HEK293 (cell line): Measurements from ENCODE around the gene SCYL1.
A peak's percentile ranks its signal among the peaks of the same experiment; 100 is the strongest.

Experiments
- CTCF ChIA-PET: fragments of 350-600 bp; formaldehyde crosslinking; extraction: SDS; loops from one replicate; lab custom pipeline; 2021; ENCODE audit warnings: antibody characterized with exemption; lab: Yijun Ruan, JAX
- POLR2A ChIA-PET: fragments of 300-600 bp; formaldehyde crosslinking; extraction: SDS; loops from one replicate; lab custom pipeline; 2020; ENCODE audit warnings: antibody characterized with exemption, inconsistent platforms; lab: Yijun Ruan, JAX
- H3K27ac ChIP-seq: fragments of 200-500 bp; sonication (Bioruptor generic); 2 replicates; pipeline ENCODE4 v1.5.1; 2014; ENCODE audit warnings: low read depth, low read length, control low read depth, inconsistent platforms; ENCODE audit errors: extremely low read depth
- H3K36me3 ChIP-seq, 2 experiments: fragments of 200-500 bp in 1 of 2; sonication (Bioruptor generic) in 1 of 2; 1 replicate in 1 of 2; 2 replicates in 1 of 2; pipeline ENCODE4 v1.5.1; 2014 to 2017; ENCODE audit warnings: inconsistent platforms in 2 of 2, low read length in 2 of 2; ENCODE audit not compliant: control insufficient read depth in 2 of 2, insufficient read depth in 1 of 2
- H3K4me1 ChIP-seq: fragments of 200-500 bp; sonication (Bioruptor generic); 2 replicates; pipeline ENCODE4 v1.5.1; 2014; ENCODE audit warnings: mild to moderate bottlenecking, low read length, inconsistent platforms; ENCODE audit not compliant: control insufficient read depth, insufficient read depth
- H3K4me3 ChIP-seq: 2 replicates; pipeline ENCODE4 v1.5.1; 2011; ENCODE audit warnings: low read depth, mild to moderate bottlenecking, control low read depth, low read length, moderate library complexity
- H3K9me3 ChIP-seq: fragments of 200-500 bp; sonication (Bioruptor generic); 2 replicates; pipeline ENCODE4 v1.5.1; 2014; ENCODE audit warnings: low read depth, low read length, inconsistent platforms; ENCODE audit not compliant: control insufficient read depth, insufficient read depth
- BCL11B ChIP-seq: fragments of 450-650 bp; formaldehyde crosslinking; IDR thresholded peaks from 2 replicates; pipeline ENCODE4 v1.5.1; 2016; ENCODE audit warnings: low read depth, missing biosample characterization, missing genetic modification characterization
- GLIS2 ChIP-seq: fragments of 450-650 bp; formaldehyde crosslinking; IDR thresholded peaks from 2 replicates; pipeline ENCODE4 v1.5.1; 2016; ENCODE audit warnings: missing biosample characterization, missing genetic modification characterization
- HOXA7 ChIP-seq: sonication (generic); formaldehyde crosslinking; IDR thresholded peaks from 2 replicates; pipeline ENCODE4 v1.8.1; 2022; ENCODE audit warnings: missing genetic modification reagents, borderline replicate concordance
- IKZF3 ChIP-seq: fragments of 450-650 bp; IDR thresholded peaks from 2 replicates; pipeline ENCODE4 v1.5.0; 2018; ENCODE audit warnings: missing biosample characterization, mild to moderate bottlenecking, missing genetic modification characterization, moderate library complexity
- KLF7 ChIP-seq: fragments of 450-650 bp; formaldehyde crosslinking; IDR thresholded peaks from 2 replicates; pipeline ENCODE4 v1.5.1; 2016; ENCODE audit warnings: missing biosample characterization, missing genetic modification characterization, borderline replicate concordance
- KLF8 ChIP-seq: fragments of 450-650 bp; formaldehyde crosslinking; IDR thresholded peaks from 2 replicates; pipeline ENCODE4 v1.5.1; 2016; ENCODE audit warnings: missing biosample characterization, missing genetic modification characterization
- PRDM6 ChIP-seq: fragments of 450-650 bp; formaldehyde crosslinking; IDR thresholded peaks from 2 replicates; pipeline ENCODE4 v1.5.1; 2017; ENCODE audit warnings: missing biosample characterization, missing genetic modification characterization
- RBAK ChIP-seq: fragments of 450-650 bp; formaldehyde crosslinking; IDR thresholded peaks from 2 replicates; pipeline ENCODE4 v1.5.1; 2016; ENCODE audit warnings: missing biosample characterization, missing genetic modification characterization
- REST ChIP-seq: fragments of 450-650 bp; formaldehyde crosslinking; IDR thresholded peaks from 2 replicates; pipeline ENCODE4 v1.5.1; 2016; ENCODE audit warnings: missing biosample characterization, missing genetic modification characterization
- SCRT1 ChIP-seq: fragments of 450-650 bp; formaldehyde crosslinking; IDR thresholded peaks from 2 replicates; pipeline ENCODE4 v1.5.1; 2016; ENCODE audit warnings: missing biosample characterization, missing genetic modification characterization, borderline replicate concordance
- SP7 ChIP-seq: fragments of 450-650 bp; formaldehyde crosslinking; IDR thresholded peaks from 2 replicates; pipeline ENCODE4 v1.5.1; 2016; ENCODE audit warnings: missing biosample characterization, missing genetic modification characterization
- ZBTB17 ChIP-seq: fragments of 450-650 bp; formaldehyde crosslinking; IDR thresholded peaks from 2 replicates; pipeline ENCODE4 v1.5.1; 2016; ENCODE audit warnings: missing biosample characterization, missing genetic modification characterization
- ZBTB20 ChIP-seq: fragments of 450-650 bp; formaldehyde crosslinking; IDR thresholded peaks from 2 replicates; pipeline ENCODE4 v1.5.1; 2016; ENCODE audit warnings: missing biosample characterization, missing genetic modification characterization
- ZIC2 ChIP-seq: fragments of 450-650 bp; formaldehyde crosslinking; IDR thresholded peaks from 2 replicates; pipeline ENCODE4 v1.5.1; 2016; ENCODE audit warnings: missing biosample characterization, missing genetic modification characterization
- ZNF132 ChIP-seq: fragments of 450-650 bp; formaldehyde crosslinking; IDR thresholded peaks from 2 replicates; pipeline ENCODE4 v1.5.1; 2017; ENCODE audit warnings: missing biosample characterization, missing genetic modification characterization, borderline replicate concordance
- ZNF157 ChIP-seq: fragments of 450-650 bp; formaldehyde crosslinking; IDR thresholded peaks from 2 replicates; pipeline ENCODE4 v1.5.1; 2016; ENCODE audit warnings: missing biosample characterization, missing genetic modification characterization
- ZNF423 ChIP-seq: fragments of 450-650 bp; formaldehyde crosslinking; IDR thresholded peaks from 2 replicates; pipeline ENCODE4 v1.5.1; 2016; ENCODE audit warnings: missing biosample characterization, missing genetic modification characterization
- ZNF610 ChIP-seq: fragments of 450-650 bp; formaldehyde crosslinking; IDR thresholded peaks from 2 replicates; pipeline ENCODE4 v1.5.1; 2016; ENCODE audit warnings: missing biosample characterization, missing genetic modification characterization, borderline replicate concordance
- ZNF692 ChIP-seq: fragments of 450-650 bp; formaldehyde crosslinking; IDR thresholded peaks from 2 replicates; pipeline ENCODE4 v1.5.1; 2016; ENCODE audit warnings: missing biosample characterization, missing genetic modification characterization
- ZNF76 ChIP-seq: fragments of 450-650 bp; formaldehyde crosslinking; IDR thresholded peaks from 2 replicates; pipeline ENCODE4; 2016; ENCODE audit warnings: low read depth, missing biosample characterization, missing genetic modification characterization, borderline replicate concordance
- ZNF768 ChIP-seq: fragments of 450-650 bp; formaldehyde crosslinking; IDR thresholded peaks from 2 replicates; pipeline ENCODE4 v1.5.1; 2018; ENCODE audit warnings: missing biosample characterization, mild to moderate bottlenecking, missing genetic modification characterization
- ZNF777 ChIP-seq: fragments of 450-650 bp; formaldehyde crosslinking; IDR thresholded peaks from 2 replicates; pipeline ENCODE4 v1.5.1; 2017; ENCODE audit warnings: missing biosample characterization, missing genetic modification characterization, borderline replicate concordance
- TF ChIP-seq, protein P1 (sequence below): IDR thresholded peaks from 2 replicates; pipeline ENCODE4 v1.6.1; 2011; ENCODE audit warnings: mild to moderate bottlenecking, low read depth, low read length, borderline replicate concordance
- TF ChIP-seq, protein P2 (sequence below): fragments of 450-650 bp; formaldehyde crosslinking; IDR thresholded peaks from 2 replicates; pipeline ENCODE4 v1.5.1; 2016; ENCODE audit warnings: missing biosample characterization, missing genetic modification characterization

The SCYL1 gene

DNA sequence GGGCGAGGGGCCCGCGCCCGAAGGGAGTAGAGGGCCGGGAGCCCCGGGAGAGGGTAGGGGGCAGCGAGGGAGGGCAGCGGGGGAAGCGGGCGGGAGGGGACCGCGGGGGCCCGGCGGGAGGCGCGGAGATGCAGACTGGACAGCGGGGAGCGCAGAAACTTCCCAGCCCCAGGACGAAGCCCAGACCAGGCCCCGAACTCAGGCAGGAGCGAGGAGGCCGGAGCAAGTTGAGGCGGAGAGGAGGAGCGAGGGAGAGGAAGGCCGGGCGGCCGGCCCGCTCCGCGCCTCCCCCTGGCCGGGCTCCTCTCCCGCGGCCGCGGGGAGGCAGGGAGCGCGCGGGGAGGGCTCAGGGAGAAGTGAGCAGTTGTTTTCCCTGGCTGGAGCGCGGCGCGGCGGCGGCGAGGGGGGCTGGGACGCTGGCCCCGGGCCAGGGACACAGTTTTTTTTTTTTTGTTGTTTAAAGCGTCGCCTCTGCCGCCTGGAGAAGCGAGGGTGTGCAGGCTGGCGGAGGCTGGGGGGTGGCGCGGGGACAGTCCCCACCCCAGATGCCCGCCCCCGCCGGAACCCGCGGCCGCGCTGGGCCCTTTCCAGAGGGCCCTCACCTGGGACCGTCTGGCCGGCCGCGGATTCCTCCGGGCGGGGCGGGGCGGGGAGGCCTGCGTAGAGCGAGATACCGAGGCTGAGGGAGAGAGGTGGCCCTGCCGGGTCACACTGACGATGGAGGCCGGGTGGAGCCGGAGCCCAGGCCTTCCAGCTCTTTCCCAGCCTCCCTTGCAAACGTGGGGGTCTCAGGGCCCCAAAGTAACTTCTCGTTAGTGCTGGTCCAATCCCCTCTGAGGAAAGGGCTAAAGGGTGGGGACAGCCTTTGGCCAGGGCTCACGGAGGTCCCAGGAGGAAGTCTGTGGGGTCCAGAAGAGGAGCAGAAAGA, 33.4 kb downstream of the SCYL1 start, which contains the start of gene LTBP3 (continued):
- peak; percentile 45; the same call in 1 of the 2 replicates for TF ChIP-seq KLF8 (tag by site-specific recombination)

DNA sequence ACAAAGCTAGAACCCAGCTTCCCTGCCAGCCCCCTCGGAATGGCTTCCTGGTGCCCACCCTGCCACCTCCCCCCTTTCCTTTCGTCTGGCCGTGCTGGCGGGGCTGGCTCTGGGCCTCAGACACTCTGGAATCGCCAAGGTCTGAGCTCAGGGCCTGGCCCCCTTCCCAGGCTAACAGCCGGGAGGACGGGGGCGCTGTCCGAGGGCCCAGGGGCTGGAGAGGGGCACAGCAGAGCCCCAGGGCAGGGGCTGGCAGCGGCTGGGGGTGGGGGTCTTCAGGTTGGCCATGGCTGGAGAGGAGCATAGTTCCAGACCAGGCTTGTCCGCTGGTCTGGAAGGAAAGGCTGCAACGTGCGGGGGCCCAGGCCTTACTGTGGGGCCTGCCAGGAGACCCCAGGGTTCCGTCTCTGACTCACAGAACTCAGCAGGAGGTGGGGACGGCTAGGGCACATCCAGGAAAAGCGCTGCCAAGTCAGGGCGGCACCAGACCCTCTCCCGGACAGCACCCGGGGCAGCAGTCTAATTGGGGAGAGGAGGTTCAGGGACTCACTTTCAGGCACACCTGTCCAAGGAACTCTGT, 34.1 kb downstream of the SCYL1 start:
- Histone ChIP-seq H3K27ac (peak overlapping the region; percentile 81), H3K4me3 (peak overlapping the region; percentile 25), H3K36me3 (peaks cover 0 to 5% of the 10 kb centered on the region in 2 experiments; a peak in 1 of 3 replicates), H3K4me1 (peaks cover 19% of the 10 kb centered on the region), H3K9me3 (no peaks in the 10 kb centered on the region)
- ChIA-PET POLR2A (interaction anchor here (0.9 to 4.1 kb wide), 8 partner anchors 11 to 299 kb away, joined by 3 to 41 read pairs (median 7); partner anchors contain the start of genes EHBP1L1, FAM89B, SCYL1 and ZNRD2), CTCF (interaction anchor here (0.5 to 5.3 kb wide), 5 partner anchors 8 to 121 kb away, joined by 3 to 44 read pairs (median 5); partner anchors contain the start of genes FAM89B and ZNRD2)
- TF ChIP-seq ZBTB17 (tag by site-specific recombination) (no peak), ZNF423 (tag by site-specific recombination) (peak; percentile 56; the same call in 1 of the 2 replicates), ZNF157 (tag by site-specific recombination) (no peak), PRDM6 (tag by site-specific recombination) (no peak), KLF7 (tag by site-specific recombination) (no peak), BCL11B (tag by site-specific recombination) (no peak), REST (peak; percentile 17; the same call in 1 of the 2 replicates), HOXA7 (CRISPR knock-in tag) (no peak), ZBTB20 (peak; percentile 44; the same call in 1 of the 2 replicates), GLIS2 (tag by site-specific recombination) (peak; percentile 76), SCRT1 (tag by site-specific recombination) (no peak), ZNF692 (tag by site-specific recombination) (no peak), ZNF76 (tag by site-specific recombination) (no peak), ZNF610 (tag by site-specific recombination) (no peak), SP7 (tag by site-specific recombination) (no peak), ZNF132 (tag by site-specific recombination) (no peak), RBAK (tag by site-specific recombination) (no peak), ZIC2 (tag by site-specific recombination) (peak; percentile 84), ZNF777 (tag by site-specific recombination) (no peak), ZNF768 (tag by site-specific recombination) (no peak), IKZF3 (no peak)
- TF ChIP-seq, protein P1, sequence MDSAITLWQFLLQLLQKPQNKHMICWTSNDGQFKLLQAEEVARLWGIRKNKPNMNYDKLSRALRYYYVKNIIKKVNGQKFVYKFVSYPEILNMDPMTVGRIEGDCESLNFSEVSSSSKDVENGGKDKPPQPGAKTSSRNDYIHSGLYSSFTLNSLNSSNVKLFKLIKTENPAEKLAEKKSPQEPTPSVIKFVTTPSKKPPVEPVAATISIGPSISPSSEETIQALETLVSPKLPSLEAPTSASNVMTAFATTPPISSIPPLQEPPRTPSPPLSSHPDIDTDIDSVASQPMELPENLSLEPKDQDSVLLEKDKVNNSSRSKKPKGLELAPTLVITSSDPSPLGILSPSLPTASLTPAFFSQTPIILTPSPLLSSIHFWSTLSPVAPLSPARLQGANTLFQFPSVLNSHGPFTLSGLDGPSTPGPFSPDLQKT: no peak
- TF ChIP-seq, protein P2, sequence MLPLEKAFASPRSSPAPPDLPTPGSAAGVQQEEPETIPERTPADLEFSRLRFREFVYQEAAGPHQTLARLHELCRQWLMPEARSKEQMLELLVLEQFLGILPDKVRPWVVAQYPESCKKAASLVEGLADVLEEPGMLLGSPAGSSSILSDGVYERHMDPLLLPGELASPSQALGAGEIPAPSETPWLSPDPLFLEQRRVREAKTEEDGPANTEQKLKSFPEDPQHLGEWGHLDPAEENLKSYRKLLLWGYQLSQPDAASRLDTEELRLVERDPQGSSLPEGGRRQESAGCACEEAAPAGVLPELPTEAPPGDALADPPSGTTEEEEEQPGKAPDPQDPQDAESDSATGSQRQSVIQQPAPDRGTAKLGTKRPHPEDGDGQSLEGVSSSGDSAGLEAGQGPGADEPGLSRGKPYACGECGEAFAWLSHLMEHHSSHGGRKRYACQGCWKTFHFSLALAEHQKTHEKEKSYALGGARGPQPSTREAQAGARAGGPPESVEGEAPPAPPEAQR (tag by site-specific recombination): no peak
